ENCODE measurements around the gene UNC45B.

GRCh38 chr17:35121315-35121714, 26.3 kb upstream of the UNC45B start, which contains the start of gene FNDC8:
- TF ChIP-seq CTCF (IDR thresholded peaks at IDR 0.05; ENCODE audit: low read depth, low read length, poor library complexity, severe bottlenecking) (no peak), EZH2phosphoT487 (IDR thresholded peaks at IDR 0.05; ENCODE audit: borderline replicate concordance, low read length) (no peak)

All from DOHH2 (cell line).